K562 (cell line): ENCODE data around the gene CSK. TPM values are rescaled to one million over a fixed set of nuclear protein-coding genes. Genes with fewer than 3 reads are reported as not detected.

Experiments
- ATAC-seq: fragments of 200-7000 bp; cut with Tn5 transposase; 3 replicates; pipeline ENCODE4 v1.9.1; 2020; ENCODE audit warnings: moderate library complexity
- BruUV-seq: library from RNA; stranded (reverse); fragments of 400-500 nt; replicated peaks from 2 replicates; lab custom pipeline; 2021; lab: Mats Ljungman, UMichigan
- CTCF ChIA-PET: fragments of 300-600 bp; formaldehyde crosslinking; extraction: SDS; loops from one replicate; lab custom pipeline; 2021; ENCODE audit warnings: low intra/inter-chr PET ratio; lab: Yijun Ruan, JAX
- POLR2A ChIA-PET: fragments of 300-600, 350-650 bp; sonication (Branson Sonifier 250); formaldehyde crosslinking; extraction: SDS; loops from one replicate; lab custom pipeline; 2021; ENCODE audit warnings: antibody characterized with exemption, inconsistent platforms; lab: Yijun Ruan, JAX
- DNase-seq, 4 experiments: peaks; one replicate each; pipeline versions ENCODE4 v3.0.0 to v3.0.0-alpha.2; 2011 to 2018; ENCODE audit warnings: low spot score in 3 of 4, mixed read lengths in 3 of 4; ENCODE audit errors: extremely low read depth in 1 of 4
- FAIRE-seq: peaks from 2 replicates; lab custom pipeline; 2011; peaks lifted over from hg19 to GRCh38; lab: Jason Lieb, UNC
- H2AFZ ChIP-seq: 2 replicates; pipeline ENCODE4 v1.6.0; 2011; ENCODE audit warnings: low read depth, low read length, control low read depth, inconsistent platforms
- H3K27ac ChIP-seq: fragments of 200-600 bp; 3 replicates; pipeline ENCODE4 v1.8.0; 2011; ENCODE audit warnings: low read depth, mild to moderate bottlenecking, control low read depth, inconsistent platforms, low read length, moderate library complexity, mixed read lengths; ENCODE audit errors: extremely low read depth
- H3K27me3 ChIP-seq, 2 experiments: fragments of 300-600 bp in 1 of 2; 2 replicates in 1 of 2; 3 replicates in 1 of 2; pipeline versions ENCODE4 v1.6.0 to v1.8.0; 2011; ENCODE audit warnings: inconsistent platforms in 2 of 2, low read length in 2 of 2, mild to moderate bottlenecking in 1 of 2, mixed read lengths in 1 of 2, moderate library complexity in 1 of 2; ENCODE audit not compliant: control insufficient read depth in 2 of 2, insufficient read depth in 2 of 2
- H3K36me3 ChIP-seq: fragments of 300-600 bp; 3 replicates; pipeline ENCODE4 v1.8.0; 2011; ENCODE audit warnings: mild to moderate bottlenecking, low read length, inconsistent platforms; ENCODE audit not compliant: control insufficient read depth, insufficient read depth
- H3K4me1 ChIP-seq, 2 experiments: fragments of 200-600 bp in 1 of 2; replicated peaks in 1 of 2; 2 replicates in 1 of 2; 3 replicates in 1 of 2; pipeline versions ENCODE4 v1.5.1 to v1.8.0; 2011; ENCODE audit warnings: inconsistent platforms in 2 of 2, low read length in 2 of 2, mild to moderate bottlenecking in 1 of 2, mixed read lengths in 1 of 2, moderate library complexity in 1 of 2; ENCODE audit not compliant: control insufficient read depth in 2 of 2, insufficient read depth in 2 of 2
- H3K4me2 ChIP-seq: 2 replicates; pipeline ENCODE4 v1.6.1; 2011; ENCODE audit warnings: low read length, control low read depth, inconsistent platforms, mixed read lengths; ENCODE audit not compliant: insufficient read depth
- H3K4me3 ChIP-seq: fragments of 200-600 bp; sonication (generic), shearing (Covaris generic); 2 replicates; pipeline ENCODE4 v1.5.1; 2016; ENCODE audit warnings: control low read depth, inconsistent platforms
- H3K79me2 ChIP-seq: fragments of 200-600 bp; 3 replicates; pipeline ENCODE4 v1.8.0; 2011; ENCODE audit warnings: low read length, inconsistent platforms; ENCODE audit not compliant: control insufficient read depth, insufficient read depth
- H3K9ac ChIP-seq, 2 experiments: 2 replicates each; pipeline versions ENCODE4 v1.6.0 to v1.6.1; 2011; ENCODE audit warnings: low read depth in 2 of 2, low read length in 2 of 2, control low read depth in 1 of 2, inconsistent platforms in 1 of 2, mild to moderate bottlenecking in 1 of 2, mixed read lengths in 1 of 2; ENCODE audit not compliant: insufficient read depth in 1 of 2
- H3K9me1 ChIP-seq: one replicate; pipeline ENCODE4 v1.6.0; 2011; ENCODE audit warnings: inconsistent platforms, mild to moderate bottlenecking, low read length, moderate library complexity; ENCODE audit not compliant: control insufficient read depth, insufficient read depth
- H3K9me3 ChIP-seq: replicated peaks from 2 replicates; pipeline ENCODE4 v1.5.1; 2011; ENCODE audit warnings: low read depth, low read length, inconsistent platforms; ENCODE audit not compliant: control insufficient read depth, insufficient read depth
- H4K20me1 ChIP-seq: replicated peaks from 2 replicates; pipeline ENCODE4 v1.6.1; 2011; ENCODE audit warnings: low read length, inconsistent platforms, mixed read lengths; ENCODE audit not compliant: control insufficient read depth, insufficient read depth
- BRD9 ChIP-seq: fragments of 450-650 bp; IDR thresholded peaks from 2 replicates; pipeline ENCODE4 v1.6.1; 2018; ENCODE audit warnings: low read depth; ENCODE audit not compliant: partially characterized antibody
- FOXK1 ChIP-seq: sonication (generic); formaldehyde crosslinking; IDR thresholded peaks from 2 replicates; pipeline ENCODE4 v1.8.0; 2022; ENCODE audit warnings: missing genetic modification reagents, mild to moderate bottlenecking, borderline replicate concordance
- MTA3 ChIP-seq: fragments of 450-650 bp; formaldehyde crosslinking; IDR thresholded peaks from 2 replicates; pipeline ENCODE4 v1.6.1; 2017; ENCODE audit warnings: mild to moderate bottlenecking, borderline replicate concordance
- NRF1 ChIP-seq, 2 experiments: fragments of 450-650 bp; IDR thresholded peaks in 1 of 2; conservative IDR thresholded peaks in 1 of 2; 2 replicates each; pipeline ENCODE4 v1.6.1; 2014; ENCODE audit warnings: mild to moderate bottlenecking in 2 of 2
- RBBP5 ChIP-seq: fragments of 200-600 bp; sonication (generic); IDR thresholded peaks from 2 replicates; pipeline ENCODE4 v1.6.1; 2012; ENCODE audit warnings: borderline replicate concordance, mild to moderate bottlenecking, low read length, control low read depth, inconsistent platforms; ENCODE audit not compliant: insufficient read depth, poor library complexity, severe bottlenecking
- SIN3A ChIP-seq, 2 experiments: fragments of 150-350 bp in 1 of 2; IDR thresholded peaks; 2 replicates each; pipeline ENCODE4 v1.6.1; 2011 to 2016; ENCODE audit warnings: borderline replicate concordance in 2 of 2, low read depth in 2 of 2, low read length in 2 of 2, mild to moderate bottlenecking in 2 of 2, moderate library complexity in 2 of 2; ENCODE audit not compliant: control insufficient read depth in 1 of 2
- TRIM24 ChIP-seq, 2 experiments: fragments of 450-650 bp; IDR thresholded peaks; 2 replicates each; pipeline ENCODE4 v1.6.1; 2016
- ZBTB8A ChIP-seq: fragments of 450-650 bp; IDR thresholded peaks from 2 replicates; pipeline ENCODE4 v1.6.1; 2018; ENCODE audit warnings: mild to moderate bottlenecking, moderate library complexity; ENCODE audit not compliant: partially characterized antibody
- ZFP36 ChIP-seq: fragments of 150-350 bp; IDR thresholded peaks from 2 replicates; pipeline ENCODE4 v1.6.1; 2018; ENCODE audit warnings: low read length, low read depth; ENCODE audit not compliant: partially characterized antibody
- ZNF184 ChIP-seq: sonication (generic); formaldehyde crosslinking; IDR thresholded peaks from 2 replicates; pipeline ENCODE4 v1.5.0; 2020; ENCODE audit warnings: missing genetic modification reagents
- WGBS: fragments of 100-300 bp; shearing (Covaris generic); methylation state at CpG from one replicate; pipeline ENCODE4 v1.1.6; 2016; ENCODE audit warnings: low coverage, mixed read lengths; ENCODE audit not compliant: insufficient coverage; ENCODE audit errors: missing lambda C conversion rate; 5-methylcytosine and 5-hydroxymethylcytosine counted together
- in situ Hi-C: fragments of 300-500 bp; cut with MboI; formaldehyde crosslinking; loops from 4 replicates; pipeline ENCODE4 v1.15.0; 2018; ENCODE audit warnings: inconsistent platforms, mixed read lengths
- intact Hi-C: fragments of 100-400 bp; cut with micrococcal nuclease; formaldehyde crosslinking; loops from 2 replicates; pipeline ENCODE4 v1.14.2; 2022
- polyA plus RNA-seq, 8 experiments: library from polyadenylated mRNA; depleted of rRNA in 4 of 8; stranded (reverse) in 5 of 8; unstranded in 3 of 8; fragments of >200 nt; fragmentation: Nextera tagmentation in 2 of 8; fragmentation: Illumina TruSeq in 1 of 8; extraction: Ambion mirVana in 2 of 8; extraction: Trizol in 1 of 8; gene quantifications; 2 replicates each; pipeline versions ENCODE4 v1.2.1 to v1.2.3, GENCODE V29; 2011 to 2014; ENCODE audit warnings: inconsistent platforms in 1 of 8, missing spikeins in 1 of 8
- total RNA-seq, 7 experiments: library from RNA; depleted of rRNA in 6 of 7; stranded (reverse); fragments of >200 nt in 6 of 7; fragmentation: Illumina TruSeq in 2 of 7; extraction: Trizol in 2 of 7; gene quantifications; 2 replicates each; pipeline versions ENCODE4 v1.2.1 to v1.2.3, GENCODE V29; 2011 to 2021; ENCODE audit warnings: low replicate concordance in 1 of 7
- TF ChIP-seq, protein P1 (sequence below): fragments of 200-800 bp; sonication (Bioruptor generic); IDR thresholded peaks from 2 replicates; pipeline ENCODE4 v1.6.1; 2017; ENCODE audit warnings: missing genetic modification characterization, missing compliant biosample characterization
- TF ChIP-seq, protein P2 (sequence below), 2 experiments: fragments of 200-800 bp in 1 of 2; sonication (Bioruptor generic) in 1 of 2; sonication (generic) in 1 of 2; formaldehyde crosslinking in 1 of 2; IDR thresholded peaks in 1 of 2; conservative IDR thresholded peaks in 1 of 2; 2 replicates each; pipeline versions ENCODE4 v1.5.0 to v1.6.1; 2016 to 2020; ENCODE audit warnings: missing compliant biosample characterization in 1 of 2, missing genetic modification characterization in 1 of 2, missing genetic modification reagents in 1 of 2

Gene CSK
- total and polyA plus RNA-seq, 9 of the 15 experiments (the other 6 are each of a cell fraction or from before 2014, with no cell fraction given) = 1.5 to 112 (median 22.5) TPM

- TF ChIP-seq ZFP36 (peak; percentile 69), FOXK1 (no peak), BRD9 (peak; percentile 63), ZBTB8A (no peak)
- TF ChIP-seq, protein P1, sequence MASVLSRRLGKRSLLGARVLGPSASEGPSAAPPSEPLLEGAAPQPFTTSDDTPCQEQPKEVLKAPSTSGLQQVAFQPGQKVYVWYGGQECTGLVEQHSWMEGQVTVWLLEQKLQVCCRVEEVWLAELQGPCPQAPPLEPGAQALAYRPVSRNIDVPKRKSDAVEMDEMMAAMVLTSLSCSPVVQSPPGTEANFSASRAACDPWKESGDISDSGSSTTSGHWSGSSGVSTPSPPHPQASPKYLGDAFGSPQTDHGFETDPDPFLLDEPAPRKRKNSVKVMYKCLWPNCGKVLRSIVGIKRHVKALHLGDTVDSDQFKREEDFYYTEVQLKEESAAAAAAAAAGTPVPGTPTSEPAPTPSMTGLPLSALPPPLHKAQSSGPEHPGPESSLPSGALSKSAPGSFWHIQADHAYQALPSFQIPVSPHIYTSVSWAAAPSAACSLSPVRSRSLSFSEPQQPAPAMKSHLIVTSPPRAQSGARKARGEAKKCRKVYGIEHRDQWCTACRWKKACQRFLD (CRISPR knock-in tag) = 0 out of 2 replicates have a peak, but pooled peaks have one; percentile 4
- TF ChIP-seq, all 486 proteins: peak for 10
Observed at GRCh38 chr15:74780523-74781430, 1.1 kb upstream of the CSK start (continued).

- no TSS peak for BruUV-seq
- H4K20me1 ChIP-seq = peaks cover 9% of the 10 kb centered on the region; the same call in 1 of the 2 replicates
- H3K4me2 ChIP-seq = peak overlapping the region; percentile 92
- H3K36me3 ChIP-seq = peaks cover 28% of the 10 kb centered on the region; the same call in 2 of the 3 replicates
- H2AFZ ChIP-seq = peak overlapping the region; percentile 37
- ChIA-PET POLR2A (interaction anchor here (0.5 to 1.1 kb wide), 5 partner anchors 16 to 251 kb away, joined by 3 to 4 read pairs (median 3); no protein-coding TSS in a partner anchor), CTCF (interaction anchor here (1.0 kb wide), 1 partner anchor 17 kb away, joined by 3 read pairs; no protein-coding TSS in a partner anchor)
- WGBS = 1% methylated on average over 20 of the region's 72 CpGs
- intact Hi-C loops (no loop called here), in situ Hi-C loops (no loop called here)
- DNase-seq (peak in 2 of 4 experiments; percentile 50 to 69), ATAC-seq (peak; percentile 49), FAIRE-seq (no peak)
- H3K9ac ChIP-seq = peak overlapping the region; percentile 73 to 93
- peaks cover 4% of the 10 kb centered on the region for H3K9me1 ChIP-seq
- H3K27me3 ChIP-seq = no peaks in the 10 kb centered on the region
- H3K4me3 ChIP-seq = peak overlapping the region; percentile 78
- H3K27ac ChIP-seq = peak overlapping the region; percentile 69
- H3K79me2 ChIP-seq = peaks cover 53% of the 10 kb centered on the region
- H3K4me1 ChIP-seq = peaks cover 59 to 75% of the 10 kb centered on the region in 2 experiments
- no peaks in the 10 kb centered on the region for H3K9me3 ChIP-seq
- TF ChIP-seq MTA3 = no peak
- TF ChIP-seq SIN3A (IDR thresholded peaks at IDR 0.05; ENCODE audit: borderline replicate concordance in 2 of 2, control insufficient read depth in 1 of 2, low read depth in 2 of 2, low read length in 2 of 2) = peak; percentile 10 to 28; a peak in 1 of 4 replicates
- TF ChIP-seq NRF1 (conservative IDR thresholded peaks at IDR 0.05 in 1 of 2, IDR thresholded peaks at IDR 0.05 in 1 of 2) = no peak
- TF ChIP-seq TRIM24 (IDR thresholded peaks at IDR 0.05) = no peak
- TF ChIP-seq RBBP5 = peak; percentile 77
- TF ChIP-seq, protein P2, sequence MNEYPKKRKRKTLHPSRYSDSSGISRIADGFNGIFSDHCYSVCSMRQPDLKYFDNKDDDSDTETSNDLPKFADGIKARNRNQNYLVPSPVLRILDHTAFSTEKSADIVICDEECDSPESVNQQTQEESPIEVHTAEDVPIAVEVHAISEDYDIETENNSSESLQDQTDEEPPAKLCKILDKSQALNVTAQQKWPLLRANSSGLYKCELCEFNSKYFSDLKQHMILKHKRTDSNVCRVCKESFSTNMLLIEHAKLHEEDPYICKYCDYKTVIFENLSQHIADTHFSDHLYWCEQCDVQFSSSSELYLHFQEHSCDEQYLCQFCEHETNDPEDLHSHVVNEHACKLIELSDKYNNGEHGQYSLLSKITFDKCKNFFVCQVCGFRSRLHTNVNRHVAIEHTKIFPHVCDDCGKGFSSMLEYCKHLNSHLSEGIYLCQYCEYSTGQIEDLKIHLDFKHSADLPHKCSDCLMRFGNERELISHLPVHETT (CRISPR knock-in tag; conservative IDR thresholded peaks at IDR 0.05 in 1 of 2, IDR thresholded peaks at IDR 0.05 in 1 of 2) = 0 out of 4 replicates have a peak, but pooled peaks of 1 of the 2 experiments have one; percentile 37
- TF ChIP-seq ZNF184 (CRISPR knock-in tag) = no peak
Observed at GRCh38 chr15:74782259-74783071, 585 bp downstream of the CSK start.
